Brain microvascular endothelial cell (primary cell): ENCODE data around the gene MAPKAPK3.

Experiments
- DNase-seq: peaks from one replicate; pipeline ENCODE4 v3.0.0-alpha.2; 2020
- H3K27ac ChIP-seq: fragments of 250-450 bp; sonication (Bioruptor Pico); 2 replicates; pipeline ENCODE4 v1.5.1; 2020; ENCODE audit warnings: mild to moderate bottlenecking, moderate library complexity
- H3K27me3 ChIP-seq: fragments of 250-450 bp; sonication (Bioruptor Pico); replicated peaks from 2 replicates; pipeline ENCODE4 v1.5.1; 2020; ENCODE audit warnings: mild to moderate bottlenecking
- H3K36me3 ChIP-seq: fragments of 250-450 bp; sonication (Bioruptor Pico); replicated peaks from 2 replicates; pipeline ENCODE4 v1.5.1; 2020; ENCODE audit warnings: mild to moderate bottlenecking
- H3K4me3 ChIP-seq: 2 replicates; pipeline ENCODE4 v1.5.1; 2011; ENCODE audit warnings: low read depth, mild to moderate bottlenecking, control low read depth, low read length, moderate library complexity
- in situ Hi-C: cut with HindIII; loops from 2 replicates; pipeline ENCODE4 v1.10.0; 2017; ENCODE audit warnings: low sequenced_read_pairs, low pct_ligation_motif_present
- TF ChIP-seq, protein P1 (sequence below): IDR thresholded peaks from 2 replicates; pipeline ENCODE4 v1.5.1; 2011; ENCODE audit warnings: low read depth, mild to moderate bottlenecking, moderate library complexity, low read length, control low read depth, inconsistent platforms; ENCODE audit errors: missing control alignments

Gene MAPKAPK3

DNA sequence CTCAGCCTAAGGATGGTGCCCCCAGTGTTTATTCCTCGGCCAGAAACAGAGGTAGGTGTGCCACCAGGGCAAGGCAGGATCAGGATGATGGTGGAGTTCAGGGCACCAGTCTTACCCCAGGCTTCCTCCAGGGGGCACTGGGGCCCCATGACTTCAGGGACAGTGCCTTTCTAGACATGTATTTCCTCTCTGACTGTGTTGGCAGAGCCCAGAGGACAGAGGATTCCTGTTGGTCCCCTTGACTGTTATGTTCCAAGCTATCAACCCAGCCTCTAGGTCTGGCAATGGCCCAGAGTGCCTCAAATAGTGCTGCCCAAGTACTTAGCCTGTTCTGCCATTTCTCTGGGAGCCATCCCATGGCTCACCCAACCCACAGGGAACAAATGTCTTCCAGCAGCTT is 44.8 kb upstream of the MAPKAPK3 start:
- Histone ChIP-seq H3K36me3 (no peaks in the 10 kb centered on the region), H3K27ac (no peak overlapping the region), H3K4me3 (no peak overlapping the region), H3K27me3 (no peaks in the 10 kb centered on the region)
- in situ Hi-C loops, result no loop called here
- peak; percentile 56 for DNase-seq
- TF ChIP-seq, protein P1, sequence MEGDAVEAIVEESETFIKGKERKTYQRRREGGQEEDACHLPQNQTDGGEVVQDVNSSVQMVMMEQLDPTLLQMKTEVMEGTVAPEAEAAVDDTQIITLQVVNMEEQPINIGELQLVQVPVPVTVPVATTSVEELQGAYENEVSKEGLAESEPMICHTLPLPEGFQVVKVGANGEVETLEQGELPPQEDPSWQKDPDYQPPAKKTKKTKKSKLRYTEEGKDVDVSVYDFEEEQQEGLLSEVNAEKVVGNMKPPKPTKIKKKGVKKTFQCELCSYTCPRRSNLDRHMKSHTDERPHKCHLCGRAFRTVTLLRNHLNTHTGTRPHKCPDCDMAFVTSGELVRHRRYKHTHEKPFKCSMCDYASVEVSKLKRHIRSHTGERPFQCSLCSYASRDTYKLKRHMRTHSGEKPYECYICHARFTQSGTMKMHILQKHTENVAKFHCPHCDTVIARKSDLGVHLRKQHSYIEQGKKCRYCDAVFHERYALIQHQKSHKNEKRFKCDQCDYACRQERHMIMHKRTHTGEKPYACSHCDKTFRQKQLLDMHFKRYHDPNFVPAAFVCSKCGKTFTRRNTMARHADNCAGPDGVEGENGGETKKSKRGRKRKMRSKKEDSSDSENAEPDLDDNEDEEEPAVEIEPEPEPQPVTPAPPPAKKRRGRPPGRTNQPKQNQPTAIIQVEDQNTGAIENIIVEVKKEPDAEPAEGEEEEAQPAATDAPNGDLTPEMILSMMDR, result peak; percentile 93

DNA sequence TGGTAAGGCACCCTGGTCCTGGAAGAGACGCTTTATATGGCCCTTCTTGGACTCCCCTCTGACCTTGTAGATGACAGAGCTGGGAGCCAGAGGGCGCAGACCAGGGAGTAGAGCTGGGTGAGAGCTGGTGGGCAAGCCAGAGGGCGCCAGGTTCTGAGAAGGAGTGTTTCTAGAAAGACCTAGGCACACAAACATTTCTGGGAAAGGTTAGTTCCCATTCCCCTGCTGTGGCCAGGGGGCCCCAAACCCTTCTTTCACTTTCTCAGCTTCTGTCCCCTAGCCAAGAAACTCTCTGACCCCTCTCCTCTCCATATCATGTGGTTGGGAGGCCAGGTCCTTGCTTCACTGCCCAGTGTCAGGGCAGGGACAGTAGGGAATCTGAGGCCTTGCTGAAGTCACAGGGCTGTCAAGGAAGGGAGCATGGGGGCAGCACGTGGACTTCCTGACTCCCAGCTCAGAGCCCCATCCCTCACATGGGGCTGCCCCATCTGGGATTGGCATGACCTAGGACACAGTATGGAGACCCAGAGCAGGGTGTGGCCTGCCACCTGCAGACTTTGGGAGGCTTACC is 44.1 kb upstream of the MAPKAPK3 start:
- Histone ChIP-seq H3K36me3 (no peaks in the 10 kb centered on the region), H3K27me3 (no peaks in the 10 kb centered on the region), H3K4me3 (no peak overlapping the region), H3K27ac (no peak overlapping the region)
- in situ Hi-C loops, result no loop called here
- TF ChIP-seq, protein P1, result no peak
- no peak for DNase-seq

DNA sequence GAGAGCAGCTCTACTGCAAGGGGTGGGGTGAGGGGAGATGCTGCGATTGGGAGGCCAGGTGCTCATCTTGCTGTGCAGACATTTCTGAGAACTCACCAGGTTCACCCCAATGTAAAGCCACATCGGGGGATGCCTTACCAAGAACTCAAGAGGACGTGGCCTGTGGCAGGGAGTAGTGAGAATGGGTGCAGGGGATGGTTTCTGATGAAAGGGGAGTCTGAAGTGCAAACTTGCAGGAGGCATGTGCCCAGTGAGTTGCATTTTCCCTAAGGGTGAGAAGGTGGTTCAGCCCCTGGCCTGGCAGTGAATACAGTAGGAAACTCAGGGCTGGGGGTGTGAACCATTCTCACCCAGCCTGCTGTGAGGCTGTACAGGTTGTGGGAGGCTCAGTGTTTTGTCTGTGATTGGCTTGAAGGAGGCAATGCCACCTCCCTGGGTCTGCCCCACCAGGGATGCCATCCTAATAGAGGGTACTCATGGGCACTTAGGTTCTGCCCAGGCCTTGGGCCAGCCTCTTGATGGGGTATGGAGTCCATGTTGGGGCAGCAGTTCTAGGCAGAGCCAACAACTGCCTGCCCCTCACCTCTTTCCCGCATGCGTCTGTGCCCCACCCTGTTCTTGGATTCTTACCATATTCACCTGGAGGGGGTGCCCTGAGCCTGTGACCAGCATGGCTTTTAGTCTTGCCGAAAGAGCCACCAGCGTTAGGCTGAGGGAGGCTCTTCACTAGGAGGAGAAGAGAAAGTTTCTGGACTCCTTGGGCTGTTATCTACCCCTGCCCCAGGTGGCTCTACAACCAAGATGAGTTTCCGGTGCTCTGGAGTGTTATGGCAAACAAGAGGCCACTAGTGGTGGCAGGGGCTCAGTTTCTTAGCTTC is 43.1 kb upstream of the MAPKAPK3 start:
- H3K36me3 ChIP-seq, result no peaks in the 10 kb centered on the region
- no peak overlapping the region for H3K27ac ChIP-seq
- in situ Hi-C loops, result no loop called here
- no peaks in the 10 kb centered on the region for H3K27me3 ChIP-seq
- TF ChIP-seq, protein P1, result no peak
- H3K4me3 ChIP-seq, result no peak overlapping the region
- no peak for DNase-seq

DNA sequence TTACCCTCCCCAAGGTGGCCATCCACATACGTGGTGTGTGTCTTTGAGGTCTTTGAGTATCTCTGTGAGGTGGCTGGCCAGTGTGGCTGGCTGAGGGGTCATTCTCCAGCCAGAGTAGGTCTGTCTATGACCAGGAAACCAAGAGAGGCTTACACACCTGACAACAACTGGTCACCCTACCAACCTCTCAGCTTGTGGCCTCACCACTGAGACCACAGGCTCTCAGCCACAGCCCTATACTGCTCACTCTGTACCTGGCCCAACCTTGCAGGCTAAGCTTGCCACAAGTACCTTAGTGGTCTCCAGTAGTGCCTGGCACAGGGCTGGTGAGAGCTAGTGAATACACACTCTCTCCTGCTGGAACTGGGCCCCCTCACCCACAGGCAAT is 42.5 kb upstream of the MAPKAPK3 start:
- no peak for DNase-seq
- no peak overlapping the region for H3K4me3 ChIP-seq
- no peaks in the 10 kb centered on the region for H3K27me3 ChIP-seq
- H3K36me3 ChIP-seq, result no peaks in the 10 kb centered on the region
- no peak overlapping the region for H3K27ac ChIP-seq
- in situ Hi-C loops, result no loop called here
- TF ChIP-seq, protein P1, result no peak

DNA sequence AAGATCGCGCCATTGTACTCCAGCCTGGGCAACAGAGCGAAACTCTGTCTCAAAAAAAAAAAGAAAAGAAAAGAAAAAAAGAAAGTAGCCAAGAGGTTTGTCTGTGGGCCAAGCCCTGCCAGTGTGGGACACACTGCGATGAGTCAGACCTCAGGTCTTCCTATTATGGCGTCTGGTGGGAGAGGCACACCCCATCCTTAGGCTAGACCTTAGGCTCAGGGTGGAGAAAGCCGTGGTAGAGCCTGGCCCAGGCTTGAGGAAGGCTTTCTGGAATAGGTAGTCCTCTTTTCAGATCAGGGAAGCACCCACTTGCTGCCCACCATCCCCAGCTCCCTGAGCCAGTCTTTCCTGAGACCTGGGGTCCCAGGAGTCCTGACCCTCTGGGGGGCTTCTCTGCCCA is 41.6 kb upstream of the MAPKAPK3 start:
- no peaks in the 10 kb centered on the region for H3K36me3 ChIP-seq
- in situ Hi-C loops, result no loop called here
- H3K27ac ChIP-seq, result no peak overlapping the region
- no peaks in the 10 kb centered on the region for H3K27me3 ChIP-seq
- H3K4me3 ChIP-seq, result no peak overlapping the region
- DNase-seq, result no peak
- TF ChIP-seq, protein P1, result no peak
